K562 (cell line): ENCODE measurements around the gene SNCA. TPM values are rescaled to one million over a fixed set of nuclear protein-coding genes. Genes with fewer than 3 reads are reported as not detected.

Experiments used
- ATAC-seq: fragments of 200-7000 bp; cut with Tn5 transposase; 3 replicates; pipeline ENCODE4 v1.9.1; 2020; ENCODE audit warnings: moderate library complexity
- BruUV-seq: library from RNA; stranded (reverse); fragments of 400-500 nt; replicated peaks from 2 replicates; lab custom pipeline; 2021; lab: Mats Ljungman, UMichigan
- CTCF ChIA-PET: fragments of 300-600 bp; formaldehyde crosslinking; extraction: SDS; loops from one replicate; lab custom pipeline; 2021; ENCODE audit warnings: low intra/inter-chr PET ratio; lab: Yijun Ruan, JAX
- POLR2A ChIA-PET: fragments of 300-600, 350-650 bp; sonication (Branson Sonifier 250); formaldehyde crosslinking; extraction: SDS; loops from one replicate; lab custom pipeline; 2021; ENCODE audit warnings: antibody characterized with exemption, inconsistent platforms; lab: Yijun Ruan, JAX
- DNase-seq, 4 experiments: peaks; one replicate each; pipeline versions ENCODE4 v3.0.0 to v3.0.0-alpha.2; 2011 to 2018; ENCODE audit warnings: low spot score in 3 of 4, mixed read lengths in 3 of 4; ENCODE audit errors: extremely low read depth in 1 of 4
- FAIRE-seq: peaks from 2 replicates; lab custom pipeline; 2011; peaks lifted over from hg19 to GRCh38; lab: Jason Lieb, UNC
- H2AFZ ChIP-seq: 2 replicates; pipeline ENCODE4 v1.6.0; 2011; ENCODE audit warnings: low read depth, low read length, control low read depth, inconsistent platforms
- H3K27ac ChIP-seq: fragments of 200-600 bp; 3 replicates; pipeline ENCODE4 v1.8.0; 2011; ENCODE audit warnings: low read depth, mild to moderate bottlenecking, control low read depth, inconsistent platforms, low read length, moderate library complexity, mixed read lengths; ENCODE audit errors: extremely low read depth
- H3K27me3 ChIP-seq, 2 experiments: fragments of 300-600 bp in 1 of 2; 2 replicates in 1 of 2; 3 replicates in 1 of 2; pipeline versions ENCODE4 v1.6.0 to v1.8.0; 2011; ENCODE audit warnings: inconsistent platforms in 2 of 2, low read length in 2 of 2, mild to moderate bottlenecking in 1 of 2, mixed read lengths in 1 of 2, moderate library complexity in 1 of 2; ENCODE audit not compliant: control insufficient read depth in 2 of 2, insufficient read depth in 2 of 2
- H3K36me3 ChIP-seq: fragments of 300-600 bp; 3 replicates; pipeline ENCODE4 v1.8.0; 2011; ENCODE audit warnings: mild to moderate bottlenecking, low read length, inconsistent platforms; ENCODE audit not compliant: control insufficient read depth, insufficient read depth
- H3K4me1 ChIP-seq, 2 experiments: fragments of 200-600 bp in 1 of 2; replicated peaks in 1 of 2; 2 replicates in 1 of 2; 3 replicates in 1 of 2; pipeline versions ENCODE4 v1.5.1 to v1.8.0; 2011; ENCODE audit warnings: inconsistent platforms in 2 of 2, low read length in 2 of 2, mild to moderate bottlenecking in 1 of 2, mixed read lengths in 1 of 2, moderate library complexity in 1 of 2; ENCODE audit not compliant: control insufficient read depth in 2 of 2, insufficient read depth in 2 of 2
- H3K4me2 ChIP-seq: 2 replicates; pipeline ENCODE4 v1.6.1; 2011; ENCODE audit warnings: low read length, control low read depth, inconsistent platforms, mixed read lengths; ENCODE audit not compliant: insufficient read depth
- H3K4me3 ChIP-seq: fragments of 200-600 bp; sonication (generic), shearing (Covaris generic); 2 replicates; pipeline ENCODE4 v1.5.1; 2016; ENCODE audit warnings: control low read depth, inconsistent platforms
- H3K79me2 ChIP-seq: fragments of 200-600 bp; 3 replicates; pipeline ENCODE4 v1.8.0; 2011; ENCODE audit warnings: low read length, inconsistent platforms; ENCODE audit not compliant: control insufficient read depth, insufficient read depth
- H3K9ac ChIP-seq, 2 experiments: 2 replicates each; pipeline versions ENCODE4 v1.6.0 to v1.6.1; 2011; ENCODE audit warnings: low read depth in 2 of 2, low read length in 2 of 2, control low read depth in 1 of 2, inconsistent platforms in 1 of 2, mild to moderate bottlenecking in 1 of 2, mixed read lengths in 1 of 2; ENCODE audit not compliant: insufficient read depth in 1 of 2
- H3K9me1 ChIP-seq: one replicate; pipeline ENCODE4 v1.6.0; 2011; ENCODE audit warnings: inconsistent platforms, mild to moderate bottlenecking, low read length, moderate library complexity; ENCODE audit not compliant: control insufficient read depth, insufficient read depth
- H3K9me3 ChIP-seq: replicated peaks from 2 replicates; pipeline ENCODE4 v1.5.1; 2011; ENCODE audit warnings: low read depth, low read length, inconsistent platforms; ENCODE audit not compliant: control insufficient read depth, insufficient read depth
- H4K20me1 ChIP-seq: replicated peaks from 2 replicates; pipeline ENCODE4 v1.6.1; 2011; ENCODE audit warnings: low read length, inconsistent platforms, mixed read lengths; ENCODE audit not compliant: control insufficient read depth, insufficient read depth
- ARNT ChIP-seq, 2 experiments: fragments of 450-650 bp; IDR thresholded peaks; 2 replicates each; pipeline ENCODE4 v1.6.1; 2016; ENCODE audit warnings: mild to moderate bottlenecking in 1 of 2
- MEF2D ChIP-seq: conservative IDR thresholded peaks from 2 replicates; pipeline ENCODE4 v1.6.1; 2016; ENCODE audit warnings: low read depth, missing genetic modification characterization, missing compliant biosample characterization
- PRMT5 ChIP-seq: sonication (generic); formaldehyde crosslinking; IDR thresholded peaks from 2 replicates; pipeline ENCODE4 v1.5.0; 2020; ENCODE audit warnings: missing genetic modification reagents
- SIN3B ChIP-seq: fragments of 450-650 bp; IDR thresholded peaks from 2 replicates; pipeline ENCODE4 v1.6.1; 2017; ENCODE audit warnings: low read depth, mild to moderate bottlenecking, moderate library complexity
- XRCC4 ChIP-seq: IDR thresholded peaks from one replicate; pipeline ENCODE4 v1.6.1; 2011; ENCODE audit not compliant: insufficient read depth, insufficient read length; ENCODE audit errors: extremely low read depth
- ZBTB11 ChIP-seq, 3 experiments: fragments of 200-800 bp in 1 of 3; fragments of 250-450 bp in 1 of 3; fragments of 450-650 bp in 1 of 3; sonication (Bioruptor Pico) in 1 of 3; sonication (Bioruptor generic) in 1 of 3; formaldehyde crosslinking in 1 of 3; IDR thresholded peaks; 2 replicates each; pipeline versions ENCODE4 v1.6.1 to v1.8.0; 2016 to 2022; ENCODE audit warnings: mild to moderate bottlenecking in 2 of 3, missing genetic modification characterization in 2 of 3, missing compliant biosample characterization in 1 of 3, moderate library complexity in 1 of 3
- ZNF23 ChIP-seq: fragments of 250-450 bp; sonication (Bioruptor Pico); IDR thresholded peaks from 2 replicates; pipeline ENCODE4 v1.4.0; 2020; ENCODE audit warnings: mild to moderate bottlenecking
- WGBS: fragments of 100-300 bp; shearing (Covaris generic); methylation state at CpG from one replicate; pipeline ENCODE4 v1.1.6; 2016; ENCODE audit warnings: low coverage, mixed read lengths; ENCODE audit not compliant: insufficient coverage; ENCODE audit errors: missing lambda C conversion rate; 5-methylcytosine and 5-hydroxymethylcytosine counted together
- in situ Hi-C: fragments of 300-500 bp; cut with MboI; formaldehyde crosslinking; loops from 4 replicates; pipeline ENCODE4 v1.15.0; 2018; ENCODE audit warnings: inconsistent platforms, mixed read lengths
- intact Hi-C: fragments of 100-400 bp; cut with micrococcal nuclease; formaldehyde crosslinking; loops from 2 replicates; pipeline ENCODE4 v1.14.2; 2022
- polyA plus RNA-seq, 8 experiments: library from polyadenylated mRNA; depleted of rRNA in 4 of 8; stranded (reverse) in 5 of 8; unstranded in 3 of 8; fragments of >200 nt; fragmentation: Nextera tagmentation in 2 of 8; fragmentation: Illumina TruSeq in 1 of 8; extraction: Ambion mirVana in 2 of 8; extraction: Trizol in 1 of 8; gene quantifications; 2 replicates each; pipeline versions ENCODE4 v1.2.1 to v1.2.3, GENCODE V29; 2011 to 2014; ENCODE audit warnings: inconsistent platforms in 1 of 8, missing spikeins in 1 of 8
- total RNA-seq, 7 experiments: library from RNA; depleted of rRNA in 6 of 7; stranded (reverse); fragments of >200 nt in 6 of 7; fragmentation: Illumina TruSeq in 2 of 7; extraction: Trizol in 2 of 7; gene quantifications; 2 replicates each; pipeline versions ENCODE4 v1.2.1 to v1.2.3, GENCODE V29; 2011 to 2021; ENCODE audit warnings: low replicate concordance in 1 of 7
- TF ChIP-seq, protein P1 (sequence below): conservative IDR thresholded peaks from 2 replicates; pipeline ENCODE4 v1.6.1; 2011; ENCODE audit warnings: low read depth, mild to moderate bottlenecking, low read length; ENCODE audit not compliant: control insufficient read depth

Gene SNCA
- total and polyA plus RNA-seq, 9 of the 15 experiments (the other 6 are each of a cell fraction or from before 2014, with no cell fraction given): 1.7 to 12.6 (median 3.6) TPM

DNA sequence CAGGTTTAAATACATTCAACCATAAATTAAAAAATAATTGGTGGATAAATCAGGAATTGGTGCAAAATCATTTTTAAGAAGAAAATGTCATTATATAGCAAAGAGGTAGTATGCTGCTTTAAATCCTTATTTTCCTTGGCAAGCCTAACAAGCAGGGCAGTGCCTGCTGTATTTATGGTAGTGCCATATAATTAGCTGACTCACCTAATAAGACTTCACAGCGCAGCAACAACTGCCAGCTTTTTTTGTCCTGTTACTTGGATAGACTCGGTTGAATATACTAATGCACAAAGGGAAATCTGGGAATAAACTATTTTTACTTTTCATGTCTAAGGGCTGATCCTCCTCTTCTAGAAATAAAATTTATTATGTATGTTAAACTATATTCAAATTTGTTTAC is 99.1 kb downstream of the SNCA start:
- FAIRE-seq (no peak), ATAC-seq (no peak), DNase-seq (no peak)
- in situ Hi-C loops: no loop called here
- intact Hi-C loops: no loop called here
- Histone ChIP-seq H3K79me2 (no peaks in the 10 kb centered on the region), H3K36me3 (no peaks in the 10 kb centered on the region), H3K27ac (no peak overlapping the region), H3K4me3 (no peak overlapping the region), H3K4me2 (no peak overlapping the region), H2AFZ (no peak overlapping the region), H3K27me3 (no peaks in the 10 kb centered on the region), H3K9me3 (0 out of 2 replicates have a peak, but pooled peaks cover 2% of the 10 kb centered on the region), H3K9ac (no peak overlapping the region), H3K4me1 (no peaks in the 10 kb centered on the region), H4K20me1 (no peaks in the 10 kb centered on the region), H3K9me1 (no peaks in the 10 kb centered on the region)
- 8% methylated on average over 2 of the region's 2 CpGs for WGBS
- TF ChIP-seq ZNF23 (CRISPR knock-in tag): no peak
- no peak for TF ChIP-seq ARNT (IDR thresholded peaks at IDR 0.05)
- no peak for TF ChIP-seq ZBTB11 (CRISPR knock-in tag; IDR thresholded peaks at IDR 0.05)
- TF ChIP-seq PRMT5 (CRISPR knock-in tag): no peak
- TF ChIP-seq SIN3B: no peak
- no peak for TF ChIP-seq MEF2D (tag)
- TF ChIP-seq, protein P1, sequence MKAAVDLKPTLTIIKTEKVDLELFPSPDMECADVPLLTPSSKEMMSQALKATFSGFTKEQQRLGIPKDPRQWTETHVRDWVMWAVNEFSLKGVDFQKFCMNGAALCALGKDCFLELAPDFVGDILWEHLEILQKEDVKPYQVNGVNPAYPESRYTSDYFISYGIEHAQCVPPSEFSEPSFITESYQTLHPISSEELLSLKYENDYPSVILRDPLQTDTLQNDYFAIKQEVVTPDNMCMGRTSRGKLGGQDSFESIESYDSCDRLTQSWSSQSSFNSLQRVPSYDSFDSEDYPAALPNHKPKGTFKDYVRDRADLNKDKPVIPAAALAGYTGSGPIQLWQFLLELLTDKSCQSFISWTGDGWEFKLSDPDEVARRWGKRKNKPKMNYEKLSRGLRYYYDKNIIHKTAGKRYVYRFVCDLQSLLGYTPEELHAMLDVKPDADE: no peak
- TF ChIP-seq XRCC4: no peak
- ChIA-PET POLR2A (no interaction called here), CTCF (no interaction called here)
- BruUV-seq: no TSS peak
